Kidney (tissue), 14 donors: ENCODE results near the gene GLRA3. TPM values are rescaled to one million over a fixed set of nuclear protein-coding genes. Genes with fewer than 3 reads are reported as not detected.
A peak's percentile ranks its signal among the peaks of the same experiment; 100 is the strongest.
"Not testable (repeated sequence)": the region's sequence is repeated elsewhere in the genome, so short reads cannot be mapped to it uniquely, and the experiment has no call there.

Experiments
- DNase-seq, 5 donors: peaks; one replicate each; pipeline ENCODE4 v3.0.0-alpha.2; 2013 to 2020
- FAIRE-seq: peaks from 2 replicates; lab custom pipeline; 2012; peaks lifted over from hg19 to GRCh38; lab: Jason Lieb, UNC
- H3K27ac ChIP-seq, 2 donors: one replicate each; pipeline ENCODE4 v1.7.0; 2013; ENCODE audit warnings: low read depth in 2 of 2, low read length in 2 of 2, inconsistent platforms in 1 of 2
- H3K27me3 ChIP-seq: one replicate; pipeline ENCODE4 v1.7.1; 2013; ENCODE audit warnings: low read length, inconsistent platforms; ENCODE audit not compliant: control insufficient read depth, insufficient read depth
- H3K36me3 ChIP-seq, 3 donors: one replicate each; pipeline versions ENCODE4 v1.7.0 to v1.7.1; 2013; ENCODE audit warnings: low read length in 3 of 3, control low read depth in 1 of 3, inconsistent platforms in 1 of 3; ENCODE audit not compliant: insufficient read depth in 3 of 3, control insufficient read depth in 2 of 3
- H3K4me1 ChIP-seq, 3 donors: one replicate each; pipeline versions ENCODE4 v1.7.0 to v1.7.1; 2013; ENCODE audit warnings: low read length in 3 of 3, inconsistent platforms in 1 of 3, low read depth in 1 of 3; ENCODE audit not compliant: control insufficient read depth in 2 of 3, insufficient read depth in 2 of 3
- H3K4me3 ChIP-seq, 3 donors: one replicate each; pipeline versions ENCODE4 v1.7.0 to v1.8.1; 2013; ENCODE audit warnings: low read length in 3 of 3, control low read depth in 1 of 3, inconsistent platforms in 1 of 3
- H3K9ac ChIP-seq, 3 donors: one replicate each; pipeline versions ENCODE4 v1.7.0 to v1.7.1; 2013; ENCODE audit warnings: low read length in 3 of 3, control low read depth in 1 of 3, inconsistent platforms in 1 of 3
- H3K9me3 ChIP-seq, 3 donors: one replicate each; pipeline versions ENCODE4 v1.7.0 to v1.7.1; 2013; ENCODE audit warnings: low read length in 3 of 3, control low read depth in 1 of 3, inconsistent platforms in 1 of 3; ENCODE audit not compliant: control insufficient read depth in 2 of 3, insufficient read depth in 1 of 3
- intact Hi-C: fragments of 100-400 bp; cut with DNase I; formaldehyde crosslinking; loops from one replicate; pipeline ENCODE4 v1.11.1; 2022
- polyA plus RNA-seq: library from polyadenylated mRNA; stranded (reverse); fragments of 350-450 nt; fragmentation: Illumina TruSeq; extraction: RNeasy Lipid Tissue Mini Kit (QIAGEN cat#74804); gene quantifications from one replicate; pipeline ENCODE4 v1.2.3, GENCODE V29; 2014; ENCODE audit warnings: low read depth, low replicate concordance; ENCODE audit not compliant: insufficient read depth
- total RNA-seq: library from RNA; stranded (reverse); fragmentation: NEBNext Ultra II Directional; extraction: Animal tissue kit (Norgen Biotek cat#: 25700); gene quantifications from one replicate; pipeline ENCODE4 v1.2.1, GENCODE V29; 2021
- TF ChIP-seq, protein P1 (sequence below): IDR thresholded peaks from 3 replicates; pipeline ENCODE4 v1.5.1; 2012; ENCODE audit warnings: mild to moderate bottlenecking, moderate library complexity, borderline replicate concordance; ENCODE audit not compliant: insufficient read depth; ENCODE audit errors: extremely low read depth
- donor health status: control.
- donor health status: control.
- donor health status: control.
- donor health status: control.
- donor health status: control.
- donor health status: DM: yes; HTN: yes; CAD: no.
- donor health status: Normal renal cell carcinoma (clear cell type).

GLRA3 gene
- total and polyA plus RNA-seq, 2 donors from 2014 or later: 0.13 TPM; not detected in 1

DNA sequence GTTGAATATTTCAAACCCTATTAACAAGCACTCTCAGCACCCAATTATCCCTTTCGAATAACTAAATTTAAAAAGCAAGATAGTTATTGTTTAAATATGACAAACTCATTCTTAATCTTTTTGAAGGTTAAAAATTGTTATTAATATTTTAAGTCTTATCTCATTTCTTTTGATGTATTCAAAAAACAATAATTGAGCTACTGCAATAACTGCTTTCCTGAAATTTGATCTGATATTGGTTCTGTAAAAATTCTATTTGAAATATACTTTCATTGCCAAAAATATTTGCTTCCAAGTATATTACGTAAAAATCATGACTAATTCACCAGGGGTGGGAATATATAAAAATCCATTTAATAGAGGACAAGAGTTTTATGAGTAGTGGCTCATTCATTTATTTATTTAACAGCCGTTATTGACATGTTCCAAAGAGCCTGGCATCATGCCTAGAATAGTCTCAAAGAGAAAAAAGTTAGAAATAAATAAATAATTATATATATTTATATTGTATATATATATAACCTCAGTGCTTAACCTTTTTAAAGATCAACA is 34.4 kb downstream of the GLRA3 start:
- no peak overlapping the region for H3K27ac ChIP-seq
- no peaks in the 10 kb centered on the region for H3K27me3 ChIP-seq
- no peak overlapping the region for H3K9ac ChIP-seq
- H3K4me3 ChIP-seq: no peak overlapping the region
- no peaks in the 10 kb centered on the region for H3K36me3 ChIP-seq
- intact Hi-C loops: no loop called here
- DNase-seq: no peak
- TF ChIP-seq, protein P1, sequence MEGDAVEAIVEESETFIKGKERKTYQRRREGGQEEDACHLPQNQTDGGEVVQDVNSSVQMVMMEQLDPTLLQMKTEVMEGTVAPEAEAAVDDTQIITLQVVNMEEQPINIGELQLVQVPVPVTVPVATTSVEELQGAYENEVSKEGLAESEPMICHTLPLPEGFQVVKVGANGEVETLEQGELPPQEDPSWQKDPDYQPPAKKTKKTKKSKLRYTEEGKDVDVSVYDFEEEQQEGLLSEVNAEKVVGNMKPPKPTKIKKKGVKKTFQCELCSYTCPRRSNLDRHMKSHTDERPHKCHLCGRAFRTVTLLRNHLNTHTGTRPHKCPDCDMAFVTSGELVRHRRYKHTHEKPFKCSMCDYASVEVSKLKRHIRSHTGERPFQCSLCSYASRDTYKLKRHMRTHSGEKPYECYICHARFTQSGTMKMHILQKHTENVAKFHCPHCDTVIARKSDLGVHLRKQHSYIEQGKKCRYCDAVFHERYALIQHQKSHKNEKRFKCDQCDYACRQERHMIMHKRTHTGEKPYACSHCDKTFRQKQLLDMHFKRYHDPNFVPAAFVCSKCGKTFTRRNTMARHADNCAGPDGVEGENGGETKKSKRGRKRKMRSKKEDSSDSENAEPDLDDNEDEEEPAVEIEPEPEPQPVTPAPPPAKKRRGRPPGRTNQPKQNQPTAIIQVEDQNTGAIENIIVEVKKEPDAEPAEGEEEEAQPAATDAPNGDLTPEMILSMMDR: no peak
- no peaks in the 10 kb centered on the region for H3K9me3 ChIP-seq
- peak; percentile 49 for FAIRE-seq
- H3K4me1 ChIP-seq: no peaks in the 10 kb centered on the region

DNA sequence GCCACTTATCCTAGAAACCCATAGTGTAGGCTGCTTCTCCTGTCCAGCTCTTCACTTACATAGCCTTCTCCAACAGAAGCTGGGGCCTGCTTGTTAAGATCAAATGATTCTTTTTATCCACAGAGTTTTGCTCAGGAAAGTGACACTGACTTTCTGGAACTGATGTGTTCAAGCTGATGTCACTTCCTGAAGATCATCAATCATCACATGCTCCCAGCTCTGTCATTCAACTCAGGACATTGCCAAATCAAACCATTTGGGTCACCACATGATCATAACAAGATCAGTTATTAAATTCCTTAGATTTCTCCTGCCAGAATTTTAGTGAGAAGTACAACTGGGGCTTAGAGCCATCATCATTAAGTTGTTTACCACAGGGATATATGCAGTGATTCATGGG is 39.4 kb downstream of the GLRA3 start:
- Histone ChIP-seq H3K9me3 (no peaks in the 10 kb centered on the region), H3K4me1 (no peaks in the 10 kb centered on the region), H3K36me3 (no peaks in the 10 kb centered on the region), H3K4me3 (no peak overlapping the region), H3K9ac (no peak overlapping the region), H3K27me3 (no peaks in the 10 kb centered on the region), H3K27ac (no peak overlapping the region)
- intact Hi-C loops: no loop called here
- no peak for FAIRE-seq
- DNase-seq: no peak
- TF ChIP-seq, protein P1: no peak

DNA sequence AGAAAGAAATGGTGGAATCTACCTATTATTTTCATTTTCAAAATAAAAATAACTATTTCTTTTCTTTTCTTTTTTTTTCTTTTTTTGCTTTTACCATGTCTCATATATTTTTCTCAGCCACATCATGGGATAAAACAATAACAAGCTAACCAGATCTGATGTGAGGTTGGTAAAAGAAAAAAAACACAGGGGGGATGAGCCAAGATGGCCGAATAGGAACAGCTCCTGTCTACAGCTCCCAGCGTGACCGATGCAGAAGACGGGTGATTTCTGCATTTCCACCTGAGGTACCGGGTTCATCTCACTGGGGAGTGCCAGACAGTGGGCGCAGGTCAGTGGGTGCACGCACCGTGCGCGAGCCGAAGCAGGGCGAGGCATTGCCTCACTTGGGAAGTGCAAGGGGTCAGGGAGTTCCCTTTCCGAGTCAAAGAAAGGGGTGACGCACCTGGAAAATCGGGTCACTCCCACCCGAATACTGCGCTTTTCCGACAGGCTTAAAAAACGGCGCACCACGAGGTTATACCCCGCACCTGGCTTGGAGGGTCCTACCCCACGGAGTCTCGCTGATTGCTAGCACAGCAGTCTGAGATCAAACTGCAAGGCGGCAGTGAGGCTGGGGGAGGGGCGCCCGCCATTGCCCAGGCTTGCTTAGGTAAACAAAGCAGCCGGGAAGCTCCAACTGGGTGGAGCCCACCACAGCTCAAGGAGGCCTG is 50.6 kb downstream of the GLRA3 start:
- H3K9ac ChIP-seq, H3K36me3 ChIP-seq, H3K4me1 ChIP-seq, H3K9me3 ChIP-seq, H3K27ac ChIP-seq, FAIRE-seq, H3K4me3 ChIP-seq, H3K27me3 ChIP-seq, DNase-seq, intact Hi-C loops: not testable (repeated sequence)

DNA sequence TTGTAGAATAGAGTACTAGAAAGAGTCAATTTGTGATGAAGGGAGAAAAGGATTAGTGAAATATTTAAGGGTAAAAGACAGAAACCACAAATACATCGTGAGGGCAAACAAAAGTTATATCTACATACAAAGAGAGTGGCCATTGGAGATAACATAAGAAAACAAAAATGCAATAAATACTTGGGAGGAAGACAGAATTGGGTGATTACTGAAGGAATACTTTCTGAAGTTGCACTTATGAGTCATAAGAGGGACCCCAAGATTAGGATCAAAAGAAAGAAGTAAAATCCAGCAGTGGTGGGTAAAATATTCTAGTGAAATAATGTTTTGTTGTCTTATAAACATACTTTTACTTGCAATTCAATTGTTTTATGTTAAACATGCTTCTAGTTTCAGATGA is 53.7 kb downstream of the GLRA3 start:
- intact Hi-C loops: no loop called here
- H3K27ac ChIP-seq: no peak overlapping the region
- no peaks in the 10 kb centered on the region for H3K27me3 ChIP-seq
- no peak overlapping the region for H3K9ac ChIP-seq
- FAIRE-seq: no peak
- no peaks in the 10 kb centered on the region for H3K36me3 ChIP-seq
- no peak for DNase-seq
- TF ChIP-seq, protein P1: no peak
- H3K9me3 ChIP-seq: no peaks in the 10 kb centered on the region
- no peaks in the 10 kb centered on the region for H3K4me1 ChIP-seq
- no peak overlapping the region for H3K4me3 ChIP-seq
